IMR-90 (cell line): ENCODE data around the gene PTPRG. TPM values are rescaled to one million over a fixed set of nuclear protein-coding genes. Genes with fewer than 3 reads are reported as not detected.

Source experiments
- ATAC-seq: fragments of 200-7000 bp; cut with Tn5 transposase; 2 replicates; pipeline ENCODE4 v1.9.1; 2020; ENCODE audit warnings: low read depth, mild to moderate bottlenecking, moderate library complexity
- BruUV-seq: library from RNA; stranded (reverse); fragments of 400-500 nt; replicated peaks from 2 replicates; lab custom pipeline; 2021; lab: Mats Ljungman, UMichigan
- CTCF ChIA-PET: fragments of 300-600 bp; formaldehyde crosslinking; extraction: SDS; loops from one replicate; lab custom pipeline; 2021; ENCODE audit warnings: antibody characterized with exemption; lab: Yijun Ruan, JAX
- POLR2A ChIA-PET: fragments of 300-600 bp; sonication (Branson Sonifier 250); formaldehyde crosslinking; loops from one replicate; lab custom pipeline; 2022; ENCODE audit warnings: antibody characterized with exemption; ENCODE audit not compliant: unreplicated experiment; lab: Charles Lee
- DNase-seq: peaks from one replicate; pipeline ENCODE4 v3.0.0; 2013
- H2AFZ ChIP-seq: replicated peaks from 2 replicates; pipeline ENCODE3; 2013; ENCODE audit warnings: low read length, mild to moderate bottlenecking; ENCODE audit not compliant: poor library complexity
- H2AK5ac ChIP-seq: 2 replicates; pipeline ENCODE4 v1.6.1; 2013; ENCODE audit warnings: low read depth, low read length, inconsistent platforms
- H2AK9ac ChIP-seq: replicated peaks from 2 replicates; pipeline ENCODE3; 2013; ENCODE audit warnings: mild to moderate bottlenecking, low read depth, low read length, moderate library complexity; ENCODE audit not compliant: poor library complexity
- H2BK120ac ChIP-seq: 2 replicates; pipeline ENCODE4 v1.6.1; 2013; ENCODE audit warnings: low read depth, low read length, inconsistent platforms
- H2BK15ac ChIP-seq: 3 replicates; pipeline ENCODE4 v1.6.1; 2013; ENCODE audit warnings: low read depth, low read length, inconsistent platforms
- H2BK20ac ChIP-seq: 2 replicates; pipeline ENCODE4 v1.6.1; 2013; ENCODE audit warnings: low read depth, mild to moderate bottlenecking, inconsistent platforms, low read length, moderate library complexity
- H2BK5ac ChIP-seq: 2 replicates; pipeline ENCODE4 v1.6.1; 2013; ENCODE audit warnings: mild to moderate bottlenecking, low read depth, low read length, inconsistent platforms; ENCODE audit not compliant: poor library complexity, severe bottlenecking
- H3K14ac ChIP-seq: replicated peaks from 2 replicates; pipeline ENCODE4 v1.6.1; 2013; ENCODE audit warnings: low read depth, low read length, inconsistent platforms
- H3K18ac ChIP-seq: 2 replicates; pipeline ENCODE4 v1.6.1; 2013; ENCODE audit warnings: low read depth, low read length, control low read depth
- H3K23ac ChIP-seq: 2 replicates; pipeline ENCODE4 v1.6.1; 2013; ENCODE audit warnings: low read depth, low read length, inconsistent platforms
- H3K27ac ChIP-seq: 2 replicates; pipeline ENCODE4 v1.5.1; 2013; ENCODE audit warnings: mild to moderate bottlenecking, control low read depth, low read length; ENCODE audit not compliant: insufficient read depth
- H3K27me3 ChIP-seq: 2 replicates; pipeline ENCODE4 v1.6.1; 2013; ENCODE audit warnings: low read length; ENCODE audit not compliant: control insufficient read depth, insufficient read depth
- H3K36me3 ChIP-seq: 2 replicates; pipeline ENCODE4 v1.6.1; 2013; ENCODE audit warnings: low read length, mixed read lengths; ENCODE audit not compliant: control insufficient read depth, insufficient read depth
- H3K4ac ChIP-seq: 2 replicates; pipeline ENCODE4 v1.6.1; 2013; ENCODE audit warnings: low read depth, low read length, inconsistent platforms
- H3K4me1 ChIP-seq: 2 replicates; pipeline ENCODE4 v1.6.1; 2013; ENCODE audit warnings: low read length, mixed read lengths; ENCODE audit not compliant: control insufficient read depth, insufficient read depth
- H3K4me2 ChIP-seq: 2 replicates; pipeline ENCODE4 v1.6.1; 2013; ENCODE audit warnings: low read depth, mild to moderate bottlenecking, control low read depth, low read length, moderate library complexity
- H3K4me3 ChIP-seq: 2 replicates; pipeline ENCODE4 v1.5.1; 2013; ENCODE audit warnings: low read depth, mild to moderate bottlenecking, control low read depth, low read length, moderate library complexity; ENCODE audit not compliant: insufficient read depth
- H3K56ac ChIP-seq: 2 replicates; pipeline ENCODE4 v1.6.1; 2013; ENCODE audit warnings: low read length, inconsistent platforms; ENCODE audit not compliant: insufficient read depth; ENCODE audit errors: extremely low read depth
- H3K79me1 ChIP-seq, 2 experiments: 2 replicates each; pipeline ENCODE4 v1.6.1; 2013; ENCODE audit warnings: low read length in 2 of 2, inconsistent platforms in 1 of 2, low read depth in 1 of 2
- H3K9ac ChIP-seq: 2 replicates; pipeline ENCODE4 v1.6.1; 2013; ENCODE audit warnings: low read depth, low read length, control low read depth
- H3K9me1 ChIP-seq: 2 replicates; pipeline ENCODE4 v1.6.1; 2013; ENCODE audit warnings: low read length, inconsistent platforms; ENCODE audit not compliant: insufficient read depth
- H3K9me3 ChIP-seq: 2 replicates; pipeline ENCODE4 v1.6.1; 2013; ENCODE audit warnings: low read length; ENCODE audit not compliant: control insufficient read depth, insufficient read depth
- H4K20me1 ChIP-seq: 2 replicates; pipeline ENCODE4 v1.6.1; 2013; ENCODE audit warnings: low read length, inconsistent platforms; ENCODE audit not compliant: insufficient read depth
- H4K5ac ChIP-seq: 2 replicates; pipeline ENCODE4 v1.6.1; 2013; ENCODE audit warnings: mild to moderate bottlenecking, low read depth, low read length, control low read depth
- H4K8ac ChIP-seq, 2 experiments: 2 replicates each; pipeline ENCODE4 v1.6.1; 2013; ENCODE audit warnings: low read depth in 2 of 2, low read length in 2 of 2, control low read depth in 1 of 2, inconsistent platforms in 1 of 2
- H4K91ac ChIP-seq: 2 replicates; pipeline ENCODE4 v1.6.1; 2013; ENCODE audit warnings: low read depth, low read length, inconsistent platforms; ENCODE audit not compliant: insufficient read depth
- BHLHE40 ChIP-seq: fragments of 150-350 bp; IDR thresholded peaks from 2 replicates; pipeline ENCODE4 v1.6.1; 2016; ENCODE audit warnings: mild to moderate bottlenecking, low read depth, low read length
- CEBPB ChIP-seq: IDR thresholded peaks from 2 replicates; pipeline ENCODE4 v1.6.1; 2012; ENCODE audit warnings: low read depth, low read length, improper control_type of control experiment
- CHD1 ChIP-seq: IDR thresholded peaks from 2 replicates; pipeline ENCODE4 v1.6.1; 2012; ENCODE audit warnings: low read depth, low read length, improper control_type of control experiment
- FOS ChIP-seq: fragments of 150-350 bp; IDR thresholded peaks from 2 replicates; pipeline ENCODE4 v1.6.1; 2016; ENCODE audit warnings: low read depth, low read length
- MAFK ChIP-seq: IDR thresholded peaks from 2 replicates; pipeline ENCODE4 v1.6.1; 2012; ENCODE audit warnings: low read depth, low read length, improper control_type of control experiment
- MAZ ChIP-seq: IDR thresholded peaks from 2 replicates; pipeline ENCODE4 v1.6.1; 2012; ENCODE audit warnings: low read depth, mild to moderate bottlenecking, low read length, improper control_type of control experiment, moderate library complexity, borderline replicate concordance
- MXI1 ChIP-seq: IDR thresholded peaks from 2 replicates; pipeline ENCODE4 v1.6.1; 2012; ENCODE audit warnings: low read depth, mild to moderate bottlenecking, low read length, moderate library complexity, borderline replicate concordance
- POLR2A ChIP-seq: IDR thresholded peaks from 2 replicates; pipeline ENCODE4 v1.6.1; 2012; ENCODE audit warnings: mild to moderate bottlenecking, low read depth, low read length
- RAD21 ChIP-seq: IDR thresholded peaks from 2 replicates; pipeline ENCODE4 v1.6.1; 2012; ENCODE audit warnings: low read length, improper control_type of control experiment
- RCOR1 ChIP-seq: IDR thresholded peaks from 2 replicates; pipeline ENCODE4 v1.6.1; 2012; ENCODE audit warnings: mild to moderate bottlenecking, low read length, improper control_type of control experiment; ENCODE audit not compliant: insufficient replicate concordance
- RFX5 ChIP-seq: IDR thresholded peaks from 2 replicates; pipeline ENCODE4 v1.8.0; 2012; ENCODE audit warnings: low read depth, mild to moderate bottlenecking, low read length, moderate library complexity
- SMC3 ChIP-seq: fragments of 150-350 bp; IDR thresholded peaks from 2 replicates; pipeline ENCODE4 v1.6.1; 2016; ENCODE audit warnings: low read depth, mild to moderate bottlenecking, antibody characterized with exemption, low read length, moderate library complexity
- WGBS, 2 experiments: methylation state at CpG; one replicate each; pipeline versions ENCODE4 v1.1.5 to v1.1.7; 2013; ENCODE audit warnings: missing lambda C conversion rate in 2 of 2; ENCODE audit not compliant: insufficient read length in 1 of 2; ENCODE audit errors: extremely low coverage in 2 of 2; 5-methylcytosine and 5-hydroxymethylcytosine counted together
- dilution Hi-C: fragments of 300-500 bp; cut with HindIII; formaldehyde crosslinking; loops from one replicate; pipeline ENCODE4 v1.14.3; 2018; ENCODE audit warnings: low sequenced_read_pairs; ENCODE audit not compliant: unreplicated experiment
- in situ Hi-C: fragments of 300-500 bp; cut with MboI; formaldehyde crosslinking; loops from 3 replicates; pipeline ENCODE4 v1.14.3; 2019; ENCODE audit warnings: low sequenced_read_pairs, inconsistent platforms, mixed read lengths
- intact Hi-C: fragments of 100-400 bp; cut with micrococcal nuclease; formaldehyde crosslinking; loops from 2 replicates; pipeline ENCODE4 v1.10.0; 2022
- polyA plus RNA-seq, 3 experiments: library from polyadenylated mRNA; depleted of rRNA; stranded (reverse); fragments of >200 nt; gene quantifications; 2 replicates each; pipeline ENCODE4 v1.2.3, GENCODE V29; 2012; ENCODE audit warnings: low replicate concordance in 1 of 3
- total RNA-seq: library from RNA; depleted of rRNA; stranded (reverse); fragments of >200 nt; gene quantifications from 2 replicates; pipeline ENCODE4 v1.2.3, GENCODE V29; 2012
- TF ChIP-seq, protein P1 (sequence below): conservative IDR thresholded peaks from 2 replicates; pipeline ENCODE4 v1.5.1; 2012; ENCODE audit warnings: mild to moderate bottlenecking, low read depth, low read length, improper control_type of control experiment
- TF ChIP-seq, protein P2 (sequence below): fragments of 150-350 bp; IDR thresholded peaks from 2 replicates; pipeline ENCODE4 v1.6.1; 2017; ENCODE audit warnings: mild to moderate bottlenecking, antibody characterized with exemption, low read length, low read depth

PTPRG gene
- total and polyA plus RNA-seq, 2 of the 4 experiments (the other 2 are of a cell fraction) = 7.7 to 31.0 TPM

DNA sequence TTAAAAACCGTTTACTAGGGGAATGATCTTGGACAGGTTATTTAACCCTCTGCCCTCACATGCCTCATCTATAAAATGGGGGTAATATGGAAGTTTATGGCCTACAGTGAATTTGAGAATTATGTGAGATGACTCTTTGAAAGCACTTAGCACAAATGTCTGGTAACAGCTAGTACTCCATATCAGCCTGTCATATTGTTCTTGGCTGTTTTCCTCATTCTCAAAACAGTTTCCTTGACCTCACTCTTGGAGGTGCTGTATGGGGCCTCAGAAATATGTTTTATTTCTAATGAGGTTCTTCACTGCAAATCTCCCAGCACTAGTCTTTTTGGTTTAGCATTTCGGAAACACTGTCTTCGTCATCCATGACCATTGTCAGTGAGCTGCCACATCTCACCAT, 413.8 kb downstream of the PTPRG start:
- Histone ChIP-seq H3K14ac (no peak overlapping the region), H2AK5ac (no peak overlapping the region), H4K8ac (no peak overlapping the region), H3K56ac (no peak overlapping the region), H3K9me3 (no peaks in the 10 kb centered on the region), H3K4me3 (no peak overlapping the region), H3K18ac (no peak overlapping the region), H3K9ac (no peak overlapping the region), H4K20me1 (no peaks in the 10 kb centered on the region), H3K4ac (no peak overlapping the region), H3K23ac (no peak overlapping the region), H4K91ac (no peak overlapping the region), H2BK15ac (no peak overlapping the region), H3K36me3 (no peaks in the 10 kb centered on the region), H3K4me1 (peaks cover 3% of the 10 kb centered on the region; the same call in 1 of the 2 replicates), H3K9me1 (no peaks in the 10 kb centered on the region), H3K27me3 (no peaks in the 10 kb centered on the region), H3K79me1 (peaks cover 0 to 17% of the 10 kb centered on the region in 2 experiments), H4K5ac (no peak overlapping the region), H3K4me2 (no peak overlapping the region), H2BK20ac (no peak overlapping the region), H3K27ac (no peak overlapping the region), H2AK9ac (no peak overlapping the region), H2BK5ac (no peak overlapping the region), H2BK120ac (no peak overlapping the region), H2AFZ (no peak overlapping the region)
- ChIA-PET POLR2A (no interaction called here), CTCF (no interaction called here)
- ATAC-seq = no peak
- intact Hi-C loops (no loop called here), dilution Hi-C loops (no loop called here), in situ Hi-C loops (no loop called here)
- peak; percentile 6 for DNase-seq
- TF ChIP-seq RAD21 = no peak
- TF ChIP-seq, protein P1, sequence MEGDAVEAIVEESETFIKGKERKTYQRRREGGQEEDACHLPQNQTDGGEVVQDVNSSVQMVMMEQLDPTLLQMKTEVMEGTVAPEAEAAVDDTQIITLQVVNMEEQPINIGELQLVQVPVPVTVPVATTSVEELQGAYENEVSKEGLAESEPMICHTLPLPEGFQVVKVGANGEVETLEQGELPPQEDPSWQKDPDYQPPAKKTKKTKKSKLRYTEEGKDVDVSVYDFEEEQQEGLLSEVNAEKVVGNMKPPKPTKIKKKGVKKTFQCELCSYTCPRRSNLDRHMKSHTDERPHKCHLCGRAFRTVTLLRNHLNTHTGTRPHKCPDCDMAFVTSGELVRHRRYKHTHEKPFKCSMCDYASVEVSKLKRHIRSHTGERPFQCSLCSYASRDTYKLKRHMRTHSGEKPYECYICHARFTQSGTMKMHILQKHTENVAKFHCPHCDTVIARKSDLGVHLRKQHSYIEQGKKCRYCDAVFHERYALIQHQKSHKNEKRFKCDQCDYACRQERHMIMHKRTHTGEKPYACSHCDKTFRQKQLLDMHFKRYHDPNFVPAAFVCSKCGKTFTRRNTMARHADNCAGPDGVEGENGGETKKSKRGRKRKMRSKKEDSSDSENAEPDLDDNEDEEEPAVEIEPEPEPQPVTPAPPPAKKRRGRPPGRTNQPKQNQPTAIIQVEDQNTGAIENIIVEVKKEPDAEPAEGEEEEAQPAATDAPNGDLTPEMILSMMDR = no peak
- TF ChIP-seq POLR2A = no peak
- no peak for TF ChIP-seq RCOR1
- TF ChIP-seq BHLHE40 = no peak
- TF ChIP-seq MAZ = no peak
- TF ChIP-seq CEBPB = no peak
- no peak for TF ChIP-seq MXI1
- TF ChIP-seq FOS = no peak
- TF ChIP-seq MAFK = no peak
- TF ChIP-seq, protein P2, sequence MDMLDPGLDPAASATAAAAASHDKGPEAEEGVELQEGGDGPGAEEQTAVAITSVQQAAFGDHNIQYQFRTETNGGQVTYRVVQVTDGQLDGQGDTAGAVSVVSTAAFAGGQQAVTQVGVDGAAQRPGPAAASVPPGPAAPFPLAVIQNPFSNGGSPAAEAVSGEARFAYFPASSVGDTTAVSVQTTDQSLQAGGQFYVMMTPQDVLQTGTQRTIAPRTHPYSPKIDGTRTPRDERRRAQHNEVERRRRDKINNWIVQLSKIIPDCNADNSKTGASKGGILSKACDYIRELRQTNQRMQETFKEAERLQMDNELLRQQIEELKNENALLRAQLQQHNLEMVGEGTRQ = no peak
- TF ChIP-seq RFX5 = no peak
- no peak for TF ChIP-seq SMC3
- no peak for TF ChIP-seq CHD1
- WGBS, 2 experiments = no CpG with 5 or more reads among the region's 3 CpGs
- BruUV-seq = no TSS peak
